ENCODE results near the gene SLC35A2.

Gene SLC35A2

GRCh38 chrX:48918643-48919340 is 7.3 kb upstream of the SLC35A2 start, which contains the start of gene PIM2:
TSS of gene PIM2 (minus strand) at chrX:48919024. CDS start at chrX:48918834, 190 bp downstream.
- no peak for TF ChIP-seq CTCF (IDR thresholded peaks at IDR 0.05; ENCODE audit: borderline replicate concordance, insufficient read depth, low read depth, low read length)
- H3K4me3 ChIP-seq (ENCODE audit: low read depth, low read length): peak within 1 kb of the TSS; percentile 60

GRCh38 chrX:48918301-48918642 is 6.8 kb upstream of the SLC35A2 start:
- TF ChIP-seq CTCF (IDR thresholded peaks at IDR 0.05; ENCODE audit: borderline replicate concordance, insufficient read depth, low read depth, low read length): no peak
- peak overlapping the region; percentile 60 for H3K4me3 ChIP-seq (ENCODE audit: low read depth, low read length)

GRCh38 chrX:48917139-48918001 is 5.9 kb upstream of the SLC35A2 start:
- peak overlapping the region; percentile 60 for H3K4me3 ChIP-seq (ENCODE audit: low read depth, low read length)

GRCh38 chrX:48914593-48915493 is 3.4 kb upstream of the SLC35A2 start:
- H3K4me3 ChIP-seq (ENCODE audit: low read depth, low read length): no peak overlapping the region
- TF ChIP-seq CTCF (IDR thresholded peaks at IDR 0.05; ENCODE audit: borderline replicate concordance, insufficient read depth, low read depth, low read length): no peak

More at GRCh38 chrX:48917139-48918001, 5.9 kb upstream of the SLC35A2 start:
- peak; percentile 90 for TF ChIP-seq CTCF (IDR thresholded peaks at IDR 0.05; ENCODE audit: borderline replicate concordance, insufficient read depth, low read depth, low read length)

GRCh38 chrX:48913605-48914366 is 2.3 kb upstream of the SLC35A2 start:
- no peak for TF ChIP-seq CTCF (IDR thresholded peaks at IDR 0.05; ENCODE audit: borderline replicate concordance, insufficient read depth, low read depth, low read length)
- H3K4me3 ChIP-seq (ENCODE audit: low read depth, low read length): no peak overlapping the region

GRCh38 chrX:48910926-48911411 is 477 bp downstream of the SLC35A2 start:
- no peak for TF ChIP-seq CTCF (IDR thresholded peaks at IDR 0.05; ENCODE audit: borderline replicate concordance, insufficient read depth, low read depth, low read length)
- peak overlapping the region; percentile 74 for H3K4me3 ChIP-seq (ENCODE audit: low read depth, low read length)

Measured in GM12875 (cell line).